ENCODE data around the gene EIF2S1. TPM values are rescaled to one million over a fixed set of nuclear protein-coding genes. Genes with fewer than 3 reads are reported as not detected.
A peak's percentile ranks its signal among the peaks of the same experiment; 100 is the strongest.
"Not testable (repeated sequence)": the region's sequence is repeated elsewhere in the genome, so short reads cannot be mapped to it uniquely, and the experiment has no call there.

Gene EIF2S1
- total RNA-seq, 1 donor = 139 TPM

GRCh38 chr14:67332468-67332867 lies 27.7 kb upstream of the EIF2S1 start:
- no peak overlapping the region for H3K4me3 ChIP-seq (ENCODE audit: low read depth, low read length)
- no peak for DNase-seq (ENCODE audit: low read depth)
- TF ChIP-seq CTCF (IDR thresholded peaks at IDR 0.05; ENCODE audit: insufficient read depth, low read length) = no peak

- no peak overlapping the region for H3K4me3 ChIP-seq (ENCODE audit: low read depth, low read length)
- peak; percentile 33 for TF ChIP-seq CTCF (IDR thresholded peaks at IDR 0.05; ENCODE audit: insufficient read depth, low read length)
- DNase-seq (ENCODE audit: low read depth) = peak; percentile 24
These were observed 24.3 kb upstream of the EIF2S1 start for GRCh38 chr14:67335781-67336180.

- not testable (repeated sequence) for DNase-seq (ENCODE audit: low read depth); H3K4me3 ChIP-seq (ENCODE audit: low read depth, low read length)
These were observed 18.9 kb upstream of the EIF2S1 start for GRCh38 chr14:67341231-67341630.

- DNase-seq (ENCODE audit: low read depth) = no peak
- no peak overlapping the region for H3K4me3 ChIP-seq (ENCODE audit: low read depth, low read length)
- TF ChIP-seq CTCF (IDR thresholded peaks at IDR 0.05; ENCODE audit: insufficient read depth, low read length) = no peak
These were observed 16.4 kb upstream of the EIF2S1 start for GRCh38 chr14:67343601-67344230.

- H3K4me3 ChIP-seq (ENCODE audit: low read depth, low read length) = no peak overlapping the region
- no peak for DNase-seq (ENCODE audit: low read depth)
- TF ChIP-seq CTCF (IDR thresholded peaks at IDR 0.05; ENCODE audit: insufficient read depth, low read length) = no peak
These were observed 14.5 kb upstream of the EIF2S1 start for GRCh38 chr14:67345583-67345982.

GRCh38 chr14:67352055-67352454 lies 8.1 kb upstream of the EIF2S1 start:
- H3K4me3 ChIP-seq (ENCODE audit: low read depth, low read length) = no peak overlapping the region
- DNase-seq (ENCODE audit: low read depth) = no peak
- no peak for TF ChIP-seq CTCF (IDR thresholded peaks at IDR 0.05; ENCODE audit: insufficient read depth, low read length)

GRCh38 chr14:67357186-67357968 lies 2.8 kb upstream of the EIF2S1 start:
- H3K4me3 ChIP-seq (ENCODE audit: low read depth, low read length) = peak overlapping the region; percentile 92
- no peak for DNase-seq (ENCODE audit: low read depth)
- TF ChIP-seq CTCF (IDR thresholded peaks at IDR 0.05; ENCODE audit: insufficient read depth, low read length) = no peak
